H1 (cell line): ENCODE data around the gene RIPOR2. TPM values are rescaled to one million over a fixed set of nuclear protein-coding genes. Genes with fewer than 3 reads are reported as not detected.

Experiments
- CTCF ChIA-PET: fragments of 300-600 bp; sonication (Branson Sonifier 250); formaldehyde crosslinking; loops from one replicate; lab custom pipeline; 2021; ENCODE audit not compliant: partially characterized antibody; lab: Charles Lee
- POLR2A ChIA-PET: fragments of 300-600 bp; sonication (Branson Sonifier 250); formaldehyde crosslinking; loops from one replicate; lab custom pipeline; 2021; ENCODE audit warnings: inconsistent platforms; ENCODE audit not compliant: partially characterized antibody; lab: Charles Lee
- DNase-seq, 2 experiments: peaks; one replicate each; pipeline versions ENCODE4 v3.0.0 to v3.0.0-alpha.2; 2010 to 2022; ENCODE audit warnings: low spot score in 2 of 2, low read depth in 1 of 2, mixed read lengths in 1 of 2
- FAIRE-seq: peaks from 2 replicates; lab custom pipeline; 2011; peaks lifted over from hg19 to GRCh38; lab: Jason Lieb, UNC
- H2AFZ ChIP-seq: 2 replicates; pipeline ENCODE4 v1.8.1; 2012; ENCODE audit warnings: low read length, inconsistent platforms
- H2AK5ac ChIP-seq: 2 replicates; pipeline ENCODE4 v1.6.1; 2013; ENCODE audit warnings: low read depth, low read length
- H2BK120ac ChIP-seq: replicated peaks from 2 replicates; pipeline ENCODE3; 2013; ENCODE audit warnings: low read depth, low read length, inconsistent platforms
- H2BK12ac ChIP-seq: 2 replicates; pipeline ENCODE4 v1.6.1; 2013; ENCODE audit warnings: low read depth, low read length
- H2BK15ac ChIP-seq: 2 replicates; pipeline ENCODE4 v1.6.1; 2013; ENCODE audit warnings: low read length
- H2BK20ac ChIP-seq: 2 replicates; pipeline ENCODE4 v1.6.1; 2013; ENCODE audit warnings: low read length
- H2BK5ac ChIP-seq: 2 replicates; pipeline ENCODE4 v1.6.1; 2013; ENCODE audit warnings: low read depth, low read length
- H3K14ac ChIP-seq: 2 replicates; pipeline ENCODE4 v1.6.1; 2013; ENCODE audit warnings: inconsistent platforms; ENCODE audit not compliant: insufficient read length
- H3K18ac ChIP-seq: 2 replicates; pipeline ENCODE4 v1.6.1; 2013; ENCODE audit warnings: low read length; ENCODE audit errors: extremely low read depth
- H3K23ac ChIP-seq: 2 replicates; pipeline ENCODE4 v1.6.1; 2013; ENCODE audit warnings: inconsistent platforms; ENCODE audit not compliant: insufficient read length
- H3K23me2 ChIP-seq: 2 replicates; pipeline ENCODE4 v1.6.1; 2013; ENCODE audit warnings: low read depth, low read length
- H3K27ac ChIP-seq: 2 replicates; pipeline ENCODE4 v1.6.1; 2011; ENCODE audit warnings: low read depth, low read length, inconsistent platforms
- H3K27me3 ChIP-seq, 4 experiments: replicated peaks in 1 of 4; 1 replicate in 1 of 4; 2 replicates in 3 of 4; pipeline versions ENCODE4 v1.6.1 to v1.8.1; 2011 to 2013; ENCODE audit warnings: low read length in 3 of 4, mild to moderate bottlenecking in 3 of 4, inconsistent platforms in 2 of 4, mixed read lengths in 2 of 4, moderate library complexity in 1 of 4; ENCODE audit not compliant: control insufficient read depth in 3 of 4, insufficient read depth in 3 of 4; ENCODE audit errors: extremely low read depth in 1 of 4
- H3K36me3 ChIP-seq, 4 experiments: 2 replicates each; pipeline versions ENCODE4 v1.6.1 to v1.8.1; 2011 to 2013; ENCODE audit warnings: mild to moderate bottlenecking in 4 of 4, low read length in 3 of 4, moderate library complexity in 2 of 4, control low read depth in 1 of 4, inconsistent platforms in 1 of 4; ENCODE audit not compliant: insufficient read depth in 4 of 4, control insufficient read depth in 2 of 4
- H3K4ac ChIP-seq: replicated peaks from 2 replicates; pipeline ENCODE3; 2013; ENCODE audit warnings: low read length, low read depth, mixed read lengths, inconsistent platforms; ENCODE audit not compliant: insufficient read length
- H3K4me1 ChIP-seq, 4 experiments: replicated peaks in 1 of 4; 1 replicate in 1 of 4; 2 replicates in 3 of 4; pipeline versions ENCODE4 v1.6.1 to v1.8.1; 2011 to 2013; ENCODE audit warnings: low read length in 3 of 4, inconsistent platforms in 2 of 4, mixed read lengths in 1 of 4; ENCODE audit not compliant: insufficient read depth in 4 of 4, control insufficient read depth in 3 of 4
- H3K4me2 ChIP-seq, 2 experiments: 2 replicates each; pipeline versions ENCODE4 v1.6.1 to v1.8.1; 2011 to 2013; ENCODE audit warnings: low read depth in 2 of 2, low read length in 2 of 2, control low read depth in 1 of 2, inconsistent platforms in 1 of 2, mild to moderate bottlenecking in 1 of 2; ENCODE audit not compliant: insufficient read depth in 1 of 2
- H3K4me3 ChIP-seq, 4 experiments: fragments of 200-600, 300-600 bp in 1 of 4; sonication (generic), shearing (Covaris generic), sonication (Bioruptor Twin) in 1 of 4; 2 replicates each; pipeline versions ENCODE4 v1.5.1 to v1.8.1; 2011 to 2016; ENCODE audit warnings: low read length in 4 of 4, low read depth in 3 of 4, control low read depth in 2 of 4, inconsistent platforms in 2 of 4, mild to moderate bottlenecking in 2 of 4, mixed read lengths in 1 of 4, moderate library complexity in 1 of 4; ENCODE audit not compliant: insufficient read depth in 2 of 4; ENCODE audit errors: extremely low read depth in 1 of 4
- H3K56ac ChIP-seq: replicated peaks from 2 replicates; pipeline ENCODE3; 2013; ENCODE audit warnings: low read depth, mild to moderate bottlenecking, mixed read lengths, low read length, inconsistent platforms; ENCODE audit not compliant: insufficient read length
- H3K79me1 ChIP-seq: 2 replicates; pipeline ENCODE4 v1.6.1; 2013; ENCODE audit warnings: low read depth, low read length, control low read depth
- H3K79me2 ChIP-seq, 2 experiments: 2 replicates each; pipeline versions ENCODE4 v1.6.1 to v1.8.1; 2012 to 2013; ENCODE audit warnings: low read length in 2 of 2, mild to moderate bottlenecking in 2 of 2, inconsistent platforms in 1 of 2; ENCODE audit not compliant: insufficient read depth in 2 of 2, control insufficient read depth in 1 of 2
- H3K9ac ChIP-seq, 4 experiments: replicated peaks in 1 of 4; 1 replicate in 1 of 4; 2 replicates in 3 of 4; pipeline versions ENCODE4 v1.6.1 to v1.8.1; 2011 to 2013; ENCODE audit warnings: low read depth in 3 of 4, low read length in 3 of 4, control low read depth in 2 of 4, mild to moderate bottlenecking in 2 of 4, moderate library complexity in 2 of 4, inconsistent platforms in 1 of 4; ENCODE audit errors: extremely low read depth in 1 of 4
- H3K9me3 ChIP-seq, 2 experiments: 2 replicates each; pipeline versions ENCODE4 v1.6.1 to v1.8.1; 2012 to 2013; ENCODE audit warnings: mild to moderate bottlenecking in 2 of 2, moderate library complexity in 2 of 2, control low read depth in 1 of 2, inconsistent platforms in 1 of 2, low read depth in 1 of 2, low read length in 1 of 2, mixed read lengths in 1 of 2; ENCODE audit not compliant: insufficient read depth in 2 of 2
- H4K20me1 ChIP-seq, 2 experiments: replicated peaks in 1 of 2; 2 replicates each; pipeline versions ENCODE3 to v1.8.1; 2011 to 2013; ENCODE audit warnings: inconsistent platforms in 2 of 2, low read length in 2 of 2, mild to moderate bottlenecking in 1 of 2; ENCODE audit not compliant: insufficient read depth in 2 of 2, control insufficient read depth in 1 of 2
- H4K5ac ChIP-seq: 2 replicates; pipeline ENCODE4 v1.6.1; 2013; ENCODE audit warnings: low read length, low read depth, mixed read lengths, inconsistent platforms; ENCODE audit not compliant: insufficient read length
- H4K8ac ChIP-seq: 2 replicates; pipeline ENCODE4 v1.8.0; 2013; ENCODE audit warnings: mild to moderate bottlenecking, moderate library complexity, low read length, inconsistent platforms; ENCODE audit not compliant: insufficient read depth; ENCODE audit errors: extremely low read depth
- H4K91ac ChIP-seq: replicated peaks from 2 replicates; pipeline ENCODE3; 2013; ENCODE audit warnings: low read length, mixed read lengths, inconsistent platforms; ENCODE audit not compliant: insufficient read length
- CREB1 ChIP-seq: IDR thresholded peaks from 2 replicates; pipeline ENCODE4 v1.6.1; 2012; ENCODE audit warnings: inconsistent platforms
- WGBS, 2 experiments: shearing (Covaris generic) in 1 of 2; methylation state at CpG; one replicate each; pipeline versions ENCODE4 v1.1.6 to v1.1.7; 2013 to 2015; ENCODE audit warnings: low lambda C conversion rate in 2 of 2, mixed read lengths in 2 of 2, inconsistent platforms in 1 of 2, low coverage in 1 of 2, missing lambda C conversion rate in 1 of 2; ENCODE audit not compliant: insufficient replicate concordance in 2 of 2, insufficient coverage in 1 of 2, insufficient read length in 1 of 2; ENCODE audit errors: extremely low coverage in 1 of 2, missing lambda C conversion rate in 1 of 2; 5-methylcytosine and 5-hydroxymethylcytosine counted together
- polyA plus RNA-seq, 7 experiments: library from polyadenylated mRNA; depleted of rRNA in 3 of 7; stranded (reverse) in 5 of 7; unstranded in 2 of 7; fragments of >200 nt in 5 of 7; fragments of 200-250 nt in 2 of 7; gene quantifications; 1 replicate in 5 of 7; 2 replicates in 1 of 7; 4 replicates in 1 of 7; pipeline versions ENCODE4 v1.2.1 to v1.2.3, GENCODE V29; 2011 to 2013; ENCODE audit warnings: missing spikeins in 2 of 7, mixed read lengths in 2 of 7
- total RNA-seq: library from RNA; stranded (reverse); fragmentation: NEBNext Ultra II Directional; extraction: Animal tissue kit (Norgen Biotek cat#: 25700); gene quantifications from 2 replicates; pipeline ENCODE4 v1.2.1, GENCODE V29; 2021

RIPOR2 gene
- total and polyA plus RNA-seq, 2 of the 8 experiments (the other 6 are each of a cell fraction or from before 2014, with no cell fraction given): 16.7 to 45.6 TPM

GRCh38 chr6:24910961-24911725, 24.6 kb downstream of the RIPOR2 start:
- peaks cover 6% of the 10 kb centered on the region for H3K79me1 ChIP-seq
- peaks cover 2 to 11% of the 10 kb centered on the region in 2 experiments for H4K20me1 ChIP-seq
- H3K27ac ChIP-seq: no peak overlapping the region
- WGBS, 2 experiments: 5% methylated on average over 21 of the region's 56 CpGs; no CpG with 5 or more reads in 1 of the 2 experiments
- peaks cover 0 to 29% (median 20%) of the 10 kb centered on the region in 4 experiments; a peak in 5 of 7 replicates for H3K27me3 ChIP-seq
- peaks cover 3 to 15% (median 12%) of the 10 kb centered on the region in 4 experiments; a peak in 6 of 7 replicates for H3K4me1 ChIP-seq
- no peak overlapping the region for H3K4ac ChIP-seq
- POLR2A ChIA-PET: interaction anchor here (0.6 to 3.7 kb wide), 10 partner anchors 9 to 106 kb away, joined by 3 to 17 read pairs (median 7); partner anchors contain the start of gene RIPOR2
- no peak overlapping the region; the same call in 1 of the 2 replicates for H3K18ac ChIP-seq
- no peak for FAIRE-seq
- H2BK20ac ChIP-seq: no peak overlapping the region
- no peak overlapping the region for H3K56ac ChIP-seq
- peak overlapping the region; percentile 58; the same call in 1 of the 2 replicates for H4K8ac ChIP-seq
- no peak overlapping the region for H3K14ac ChIP-seq
- CTCF ChIA-PET: interaction anchor here (0.7 to 8.0 kb wide), 23 partner anchors 9 to 312 kb away, joined by 3 to 103 read pairs (median 10); partner anchors contain the start of gene RIPOR2
- H2BK5ac ChIP-seq: no peak overlapping the region
- H3K4me3 ChIP-seq: peak overlapping the region; percentile 57 to 79 (median 68)
- H3K79me2 ChIP-seq: peaks cover 4 to 17% of the 10 kb centered on the region in 2 experiments; a peak in 3 of 4 replicates
- no peak overlapping the region for H2BK120ac ChIP-seq
- H3K9ac ChIP-seq: peak overlapping the region in 2 of 4 experiments; percentile 8 to 19; a peak in 3 of 7 replicates
- peak overlapping the region; percentile 25; the same call in 1 of the 2 replicates for H2AFZ ChIP-seq
- no peak overlapping the region for H3K23ac ChIP-seq
- 0 out of 2 replicates have a peak overlapping the region, but pooled peaks have one; percentile 18 for H2BK15ac ChIP-seq
- DNase-seq: no peak
- H3K4me2 ChIP-seq: peak overlapping the region; percentile 96 to 97
- H4K5ac ChIP-seq: no peak overlapping the region
- H4K91ac ChIP-seq: no peak overlapping the region
- no peak overlapping the region for H2AK5ac ChIP-seq
- 0 out of 2 replicates have a peak overlapping the region, but pooled peaks have one; percentile 32 for H2BK12ac ChIP-seq
- no peaks in the 10 kb centered on the region for H3K9me3 ChIP-seq
- H3K23me2 ChIP-seq: peaks cover 19% of the 10 kb centered on the region
- no peaks in the 10 kb centered on the region for H3K36me3 ChIP-seq
- peak; percentile 43; the same call in 1 of the 2 replicates for TF ChIP-seq CREB1
